SK-N-MC (cell line): ENCODE measurements around the gene RGS17.
"Not testable (repeated sequence)": the region's sequence is repeated elsewhere in the genome, so short reads cannot be mapped to it uniquely, and the experiment has no call there.

ENCODE experiments used
- EZH2 ChIP-seq: fragments of 200-600 bp; sonication (generic); IDR thresholded peaks from one replicate; pipeline ENCODE4 v1.6.1; 2017; ENCODE audit warnings: antibody characterized with exemption
- FOXP2 ChIP-seq: optimal IDR thresholded peaks from 2 replicates; pipeline ENCODE3; 2011; ENCODE audit warnings: mild to moderate bottlenecking, moderate library complexity; ENCODE audit not compliant: insufficient read depth; ENCODE audit errors: extremely low read length, control extremely low read depth
- POLR2AphosphoS5 ChIP-seq: IDR thresholded peaks from 2 replicates; pipeline ENCODE4 v1.6.1; 2012; ENCODE audit warnings: mild to moderate bottlenecking, low read depth, low read length, borderline replicate concordance

DNA sequence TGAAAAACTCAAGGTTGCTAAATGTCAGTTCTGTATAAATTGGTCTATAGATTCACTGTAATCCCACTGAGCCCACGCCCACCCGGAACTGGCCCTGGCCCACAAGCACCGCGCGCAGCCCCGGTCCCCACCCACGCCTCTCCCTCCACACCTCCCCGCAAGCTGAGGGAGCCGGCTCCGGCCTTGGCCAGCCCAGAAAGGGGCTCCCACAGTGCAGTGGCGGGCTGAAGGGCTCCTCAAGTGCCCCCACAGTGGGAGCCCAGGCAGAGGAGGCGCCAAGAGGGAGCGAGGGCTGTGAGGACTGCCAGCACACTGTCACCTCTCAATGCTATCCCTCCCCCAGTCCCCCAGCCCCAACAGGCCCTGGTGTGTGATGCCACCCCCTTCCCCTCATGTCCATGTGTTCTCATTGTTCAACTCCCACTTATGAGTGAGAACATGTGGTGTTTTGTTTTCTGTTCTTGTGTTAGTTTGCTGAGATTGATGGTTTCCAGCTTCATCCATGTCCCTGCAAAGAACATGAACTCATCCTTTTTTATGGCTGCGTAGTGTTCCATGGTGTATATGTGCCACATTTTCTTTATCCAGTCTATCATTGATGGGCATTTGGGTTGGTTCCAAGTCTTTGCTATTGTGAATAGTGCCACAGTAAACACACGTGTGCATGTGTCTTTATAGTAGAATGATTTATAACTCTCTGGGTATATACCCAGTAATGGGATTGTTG lies 164.8 kb downstream of the RGS17 start:
- TF ChIP-seq POLR2AphosphoS5, EZH2, FOXP2: not testable (repeated sequence)
